Liver (tissue), 9 donors: ENCODE data around the gene REPS1. TPM values are rescaled to one million over a fixed set of nuclear protein-coding genes. Genes with fewer than 3 reads are reported as not detected.

Source experiments
- DNase-seq: peaks from one replicate; pipeline ENCODE4 v3.0.0-alpha.2; 2017; ENCODE audit warnings: low spot score
- H3K27ac ChIP-seq, 2 donors: one replicate each; pipeline ENCODE4 v1.7.0; 2013; ENCODE audit warnings: inconsistent platforms in 2 of 2, low read length in 2 of 2, control low read depth in 1 of 2, low read depth in 1 of 2, mild to moderate bottlenecking in 1 of 2
- H3K27me3 ChIP-seq, 4 donors: one replicate each; pipeline versions ENCODE4 v1.6.1 to v1.7.0; 2013; ENCODE audit warnings: low read length in 3 of 4, inconsistent platforms in 1 of 4, mild to moderate bottlenecking in 1 of 4, moderate library complexity in 1 of 4; ENCODE audit not compliant: control insufficient read depth in 4 of 4, insufficient read depth in 4 of 4
- H3K36me3 ChIP-seq, 4 donors: one replicate each; pipeline versions ENCODE4 v1.6.1 to v1.7.0; 2013; ENCODE audit warnings: low read length in 3 of 4, mild to moderate bottlenecking in 3 of 4, low read depth in 1 of 4, moderate library complexity in 1 of 4; ENCODE audit not compliant: control insufficient read depth in 4 of 4, insufficient read depth in 3 of 4
- H3K4me1 ChIP-seq, 4 donors: one replicate each; pipeline versions ENCODE4 v1.6.1 to v1.7.0; 2013; ENCODE audit warnings: low read length in 3 of 4, mild to moderate bottlenecking in 3 of 4, moderate library complexity in 1 of 4; ENCODE audit not compliant: control insufficient read depth in 4 of 4, insufficient read depth in 4 of 4
- H3K4me3 ChIP-seq, 3 donors: one replicate each; pipeline versions ENCODE4 v1.6.1 to v1.7.0; 2013; ENCODE audit warnings: low read length in 3 of 3, control low read depth in 1 of 3, low read depth in 1 of 3, mild to moderate bottlenecking in 1 of 3
- H3K9ac ChIP-seq, 2 donors: one replicate each; pipeline ENCODE4 v1.7.0; 2013; ENCODE audit warnings: low read length in 2 of 2, mild to moderate bottlenecking in 2 of 2, moderate library complexity in 2 of 2, control low read depth in 1 of 2, low read depth in 1 of 2
- H3K9me3 ChIP-seq, 4 donors: one replicate each; pipeline versions ENCODE4 v1.6.1 to v1.7.0; 2013; ENCODE audit warnings: low read length in 3 of 4; ENCODE audit not compliant: control insufficient read depth in 4 of 4
- ATF3 ChIP-seq: IDR thresholded peaks from 2 replicates; pipeline ENCODE4 v1.6.1; 2016; ENCODE audit warnings: antibody characterized with exemption
- CTCF ChIP-seq: fragments of 150-350 bp; IDR thresholded peaks from 2 replicates; pipeline ENCODE4 v1.5.1; 2017; ENCODE audit warnings: improper control_type of control experiment, low read depth, low read length; ENCODE audit not compliant: missing input control
- EGR1 ChIP-seq, 2 donors: IDR thresholded peaks; 2 replicates each; pipeline ENCODE4 v1.6.1; 2016 to 2018; ENCODE audit warnings: antibody characterized with exemption in 2 of 2, low read depth in 2 of 2
- FOXA1 ChIP-seq: IDR thresholded peaks from 2 replicates; pipeline ENCODE4 v1.6.1; 2016; ENCODE audit warnings: antibody characterized with exemption
- FOXA2 ChIP-seq: IDR thresholded peaks from 2 replicates; pipeline ENCODE4 v1.6.1; 2016; ENCODE audit warnings: antibody characterized with exemption
- GABPA ChIP-seq, 2 donors: IDR thresholded peaks in 1 of 2; conservative IDR thresholded peaks in 1 of 2; 2 replicates each; pipeline ENCODE4 v1.6.1; 2016; ENCODE audit warnings: antibody characterized with exemption in 2 of 2, mild to moderate bottlenecking in 1 of 2, moderate library complexity in 1 of 2
- HNF4A ChIP-seq, 2 donors: conservative IDR thresholded peaks; 2 replicates each; pipeline ENCODE4 v1.6.1; 2016; ENCODE audit warnings: antibody characterized with exemption in 2 of 2, mild to moderate bottlenecking in 2 of 2
- JUND ChIP-seq, 2 donors: IDR thresholded peaks; 2 replicates each; pipeline ENCODE4 v1.6.1; 2016; ENCODE audit warnings: antibody characterized with exemption in 2 of 2
- MAX ChIP-seq: IDR thresholded peaks from 2 replicates; pipeline ENCODE4 v1.6.1; 2016; ENCODE audit warnings: antibody characterized with exemption
- NR2F2 ChIP-seq: IDR thresholded peaks from 2 replicates; pipeline ENCODE4 v1.6.1; 2016; ENCODE audit warnings: antibody characterized with exemption
- RAD21 ChIP-seq, 2 donors: IDR thresholded peaks; 2 replicates each; pipeline ENCODE4 v1.6.1; 2016; ENCODE audit warnings: antibody characterized with exemption in 2 of 2, mild to moderate bottlenecking in 2 of 2
- RXRA ChIP-seq, 2 donors: IDR thresholded peaks; 2 replicates each; pipeline ENCODE4 v1.6.1; 2017 to 2018; ENCODE audit warnings: antibody characterized with exemption in 2 of 2, mild to moderate bottlenecking in 1 of 2
- SP1 ChIP-seq: IDR thresholded peaks from 2 replicates; pipeline ENCODE4 v1.6.1; 2018; ENCODE audit warnings: antibody characterized with exemption, mild to moderate bottlenecking
- TAF1 ChIP-seq: conservative IDR thresholded peaks from 2 replicates; pipeline ENCODE4 v1.6.1; 2016; ENCODE audit warnings: antibody characterized with exemption, mild to moderate bottlenecking
- YY1 ChIP-seq: IDR thresholded peaks from 2 replicates; pipeline ENCODE4 v1.6.1; 2016; ENCODE audit warnings: antibody characterized with exemption, mild to moderate bottlenecking
- ZBTB33 ChIP-seq: IDR thresholded peaks from 2 replicates; pipeline ENCODE4 v1.6.1; 2016; ENCODE audit warnings: antibody characterized with exemption
- WGBS: extraction: QIAGEN DNeasy Blood & Tissue Kit; methylation state at CpG from one replicate; pipeline ENCODE4 v1.1.7; 2013; 5-methylcytosine and 5-hydroxymethylcytosine counted together
- polyA plus RNA-seq, 2 donors: library from polyadenylated mRNA; stranded (reverse) in 1 of 2; unstranded in 1 of 2; fragments of 200-250 nt in 1 of 2; fragments of >200 nt in 1 of 2; fragmentation: Nextera tagmentation in 1 of 2; extraction: Ambion mirVana in 1 of 2; gene quantifications; one replicate each; pipeline versions ENCODE4 v1.2.1 to v1.2.3, GENCODE V29; 2013 to 2015
- total RNA-seq, 2 donors: library from RNA; depleted of rRNA; stranded (reverse); fragments of >200 nt; gene quantifications; one replicate each; pipeline ENCODE4 v1.2.3, GENCODE V29; 2014
- donor health status: healthy.
- donor health status: healthy.
- donor health status: healthy.
- donor health status: healthy.
- donor health status: healthy.

REPS1 gene
- total and polyA plus RNA-seq, 4 donors, result 12.3 to 46.4 (median 21.1) TPM

- no peak overlapping the region for H3K9ac ChIP-seq
- no peak for TF ChIP-seq TAF1
- TF ChIP-seq ZBTB33, result no peak
- no peak for TF ChIP-seq HNF4A (conservative IDR thresholded peaks at IDR 0.05)
- TF ChIP-seq SP1, result no peak
- TF ChIP-seq ATF3, result no peak
- TF ChIP-seq GABPA (IDR thresholded peaks at IDR 0.05 in 1 of 2, conservative IDR thresholded peaks at IDR 0.05 in 1 of 2), result no peak
- no peak for TF ChIP-seq JUND (IDR thresholded peaks at IDR 0.05)
- no peak for TF ChIP-seq NR2F2
- TF ChIP-seq YY1, result no peak
- no peak for TF ChIP-seq RXRA (IDR thresholded peaks at IDR 0.05)
- H3K9me3 ChIP-seq, result peaks cover 0 to 2% (median 0%) of the 10 kb centered on the region in 4 donors
- WGBS, result 85% methylated on average over 8 of the region's 8 CpGs
- DNase-seq, result no peak
- H3K4me3 ChIP-seq, result no peak overlapping the region
- H3K27ac ChIP-seq, result no peak overlapping the region
- no peaks in the 10 kb centered on the region for H3K27me3 ChIP-seq
- H3K36me3 ChIP-seq, result no peaks in the 10 kb centered on the region
- no peaks in the 10 kb centered on the region for H3K4me1 ChIP-seq
These were observed 125.6 kb downstream of the REPS1 start for GRCh38 chr6:138862456-138862855.

- TF ChIP-seq RXRA (IDR thresholded peaks at IDR 0.05), result no peak
- TF ChIP-seq FOXA1, result no peak
- no peak for TF ChIP-seq HNF4A (conservative IDR thresholded peaks at IDR 0.05)
- TF ChIP-seq MAX, result no peak
- TF ChIP-seq EGR1 (IDR thresholded peaks at IDR 0.05; ENCODE audit: low read depth in 2 of 2), result no peak
- no peak for TF ChIP-seq FOXA2
- TF ChIP-seq CTCF, result no peak
- Histone ChIP-seq H3K9me3 (peaks cover 0 to 2% (median 0%) of the 10 kb centered on the region in 4 donors), H3K4me1 (no peaks in the 10 kb centered on the region), H3K27ac (no peak overlapping the region), H3K4me3 (no peak overlapping the region), H3K36me3 (no peaks in the 10 kb centered on the region), H3K27me3 (no peaks in the 10 kb centered on the region), H3K9ac (no peak overlapping the region)
- DNase-seq, result no peak
- WGBS, result 75% methylated on average over 10 of the region's 10 CpGs
These were observed 130.3 kb downstream of the REPS1 start for GRCh38 chr6:138857775-138858174.

- no peaks in the 10 kb centered on the region for H3K27me3 ChIP-seq
- H3K36me3 ChIP-seq, result no peaks in the 10 kb centered on the region
- 83% methylated on average over 6 of the region's 6 CpGs for WGBS
- no peak overlapping the region for H3K9ac ChIP-seq
- no peak overlapping the region for H3K27ac ChIP-seq
- H3K4me3 ChIP-seq, result no peak overlapping the region
- no peak for DNase-seq
- no peaks in the 10 kb centered on the region for H3K4me1 ChIP-seq
- peaks cover 0 to 2% (median 0%) of the 10 kb centered on the region in 4 donors for H3K9me3 ChIP-seq
- no peak for TF ChIP-seq EGR1 (IDR thresholded peaks at IDR 0.05; ENCODE audit: low read depth in 2 of 2)
- TF ChIP-seq GABPA (IDR thresholded peaks at IDR 0.05 in 1 of 2, conservative IDR thresholded peaks at IDR 0.05 in 1 of 2), result no peak
- TF ChIP-seq MAX, result no peak
- no peak for TF ChIP-seq FOXA1
- TF ChIP-seq ZBTB33, result no peak
- no peak for TF ChIP-seq TAF1
- no peak for TF ChIP-seq CTCF
- no peak for TF ChIP-seq NR2F2
- TF ChIP-seq JUND (IDR thresholded peaks at IDR 0.05), result no peak
- no peak for TF ChIP-seq RAD21 (IDR thresholded peaks at IDR 0.05)
- no peak for TF ChIP-seq YY1
- TF ChIP-seq RXRA (IDR thresholded peaks at IDR 0.05), result no peak
- TF ChIP-seq HNF4A (conservative IDR thresholded peaks at IDR 0.05), result no peak
- no peak for TF ChIP-seq SP1
- TF ChIP-seq FOXA2, result no peak
These were observed 131.4 kb downstream of the REPS1 start for GRCh38 chr6:138856654-138857053.
